NCI-H345 treated with DMSO at 0.1 percent for 48 hours (cell line): Measurements from ENCODE around the gene FKBP14.
"Not testable (repeated sequence)": the region's sequence is repeated elsewhere in the genome, so short reads cannot be mapped to it uniquely, and the experiment has no call there.

Experiments used
- DNase-seq: peaks from one replicate; lab custom pipeline; 2025; ENCODE audit not compliant: unreplicated experiment; lab: John Stamatoyannopoulos, UW

Gene FKBP14

GRCh38 chr7:29961611-29962010, 64.9 kb downstream of the FKBP14 start:
- not testable (repeated sequence) for DNase-seq
